SH-SY5Y (cell line): ENCODE data around the gene ULK4.

Source experiments
- GATA2 ChIP-seq: IDR thresholded peaks from 2 replicates; pipeline ENCODE4 v1.6.1; 2011; ENCODE audit warnings: mild to moderate bottlenecking, low read depth, low read length
- GATA3 ChIP-seq: IDR thresholded peaks from 2 replicates; pipeline ENCODE4 v1.6.1; 2011; ENCODE audit warnings: low read depth, mild to moderate bottlenecking, low read length, moderate library complexity

- TF ChIP-seq GATA2 (no peak), GATA3 (no peak)
Observed at GRCh38 chr3:41236228-41236627, 725.7 kb downstream of the ULK4 start.
